H1 (cell line): ENCODE data around the gene MRPL1. TPM values are rescaled to one million over a fixed set of nuclear protein-coding genes. Genes with fewer than 3 reads are reported as not detected.

ENCODE experiments used
- EP300 ChIP-seq, 2 experiments: IDR thresholded peaks; 1 replicate in 1 of 2; 2 replicates in 1 of 2; pipeline ENCODE4 v1.6.1; 2011 to 2012; ENCODE audit warnings: low read depth in 2 of 2, low read length in 2 of 2, mild to moderate bottlenecking in 2 of 2, borderline replicate concordance in 1 of 2, inconsistent platforms in 1 of 2, moderate library complexity in 1 of 2
- NANOG ChIP-seq: IDR thresholded peaks from 2 replicates; pipeline ENCODE4 v1.6.1; 2011; ENCODE audit warnings: low read length, low read depth, mild to moderate bottlenecking, inconsistent platforms; ENCODE audit not compliant: insufficient read depth, poor library complexity, severe bottlenecking
- polyA plus RNA-seq, 7 experiments: library from polyadenylated mRNA; depleted of rRNA in 3 of 7; stranded (reverse) in 5 of 7; unstranded in 2 of 7; fragments of >200 nt in 5 of 7; fragments of 200-250 nt in 2 of 7; gene quantifications; 1 replicate in 5 of 7; 2 replicates in 1 of 7; 4 replicates in 1 of 7; pipeline versions ENCODE4 v1.2.1 to v1.2.3, GENCODE V29; 2011 to 2013; ENCODE audit warnings: missing spikeins in 2 of 7, mixed read lengths in 2 of 7
- total RNA-seq: library from RNA; stranded (reverse); fragmentation: NEBNext Ultra II Directional; extraction: Animal tissue kit (Norgen Biotek cat#: 25700); gene quantifications from 2 replicates; pipeline ENCODE4 v1.2.1, GENCODE V29; 2021

The MRPL1 gene
- total and polyA plus RNA-seq, 2 of the 8 experiments (the other 6 are each of a cell fraction or from before 2014, with no cell fraction given) = 9.6 to 37.0 TPM

- TF ChIP-seq NANOG = no peak
- TF ChIP-seq EP300 (IDR thresholded peaks at IDR 0.05; ENCODE audit: borderline replicate concordance in 1 of 2, low read depth in 2 of 2, low read length in 2 of 2) = no peak
- TF ChIP-seq, all 59 proteins: peak for 0
Measured at GRCh38 chr4:77996076-77996475, 133.4 kb downstream of the MRPL1 start (continued).
